ENCODE measurements around the gene UBD. TPM values are rescaled to one million over a fixed set of nuclear protein-coding genes. Genes with fewer than 3 reads are reported as not detected.

UBD gene
- total RNA-seq, 1 donor from 2014 or later: not detected

GRCh38 chr6:29567991-29568390, 8.5 kb upstream of the UBD start:
- POLR2A ChIA-PET: no interaction called here

GRCh38 chr6:29567541-29567940, 8.0 kb upstream of the UBD start:
- Mint-ChIP-seq H3K9me3 (no peaks in the 10 kb centered on the region), H3K4me1 (peaks cover 14% of the 10 kb centered on the region), H3K4me3 (no peak overlapping the region), H3K27ac (no peak overlapping the region), H3K27me3 (peaks cover 11% of the 10 kb centered on the region), H3K36me3 (ENCODE audit: low read depth) (no peaks in the 10 kb centered on the region)
- CTCF ChIA-PET: no interaction called here
- DNase-seq (no peak), ATAC-seq (ENCODE audit: low read depth) (no peak)
- no peak for TF ChIP-seq CTCF (IDR thresholded peaks at IDR 0.05)
- POLR2A ChIA-PET: no interaction called here
- intact Hi-C loops (cut with micrococcal nuclease): no loop called here

More at GRCh38 chr6:29567991-29568390, 8.5 kb upstream of the UBD start:
- H3K4me1 Mint-ChIP-seq: peaks cover 13% of the 10 kb centered on the region
- intact Hi-C loops (cut with micrococcal nuclease): no loop called here
- H3K4me3 Mint-ChIP-seq: no peak overlapping the region
- CTCF ChIA-PET: no interaction called here
- H3K27ac Mint-ChIP-seq: no peak overlapping the region
- no peak for DNase-seq
- TF ChIP-seq CTCF (IDR thresholded peaks at IDR 0.05): no peak
- peaks cover 11% of the 10 kb centered on the region for H3K27me3 Mint-ChIP-seq
- ATAC-seq (ENCODE audit: low read depth): no peak
- no peaks in the 10 kb centered on the region for H3K9me3 Mint-ChIP-seq
- no peaks in the 10 kb centered on the region for H3K36me3 Mint-ChIP-seq (ENCODE audit: low read depth)

- intact Hi-C loops (cut with micrococcal nuclease): no loop called here
- TF ChIP-seq CTCF (IDR thresholded peaks at IDR 0.05): no peak
- H3K27ac Mint-ChIP-seq: no peak overlapping the region
- no peak for DNase-seq
- ChIA-PET CTCF (no interaction called here), POLR2A (no interaction called here)
- H3K27me3 Mint-ChIP-seq: peaks cover 6% of the 10 kb centered on the region
- ATAC-seq (ENCODE audit: low read depth): no peak
- peaks cover 14% of the 10 kb centered on the region for H3K4me1 Mint-ChIP-seq
- H3K4me3 Mint-ChIP-seq: no peak overlapping the region
- no peaks in the 10 kb centered on the region for H3K9me3 Mint-ChIP-seq
- no peaks in the 10 kb centered on the region for H3K36me3 Mint-ChIP-seq (ENCODE audit: low read depth)
These were observed 7.3 kb upstream of the UBD start for GRCh38 chr6:29566856-29567255.

GRCh38 chr6:29564875-29565274, 5.3 kb upstream of the UBD start:
- no peak overlapping the region for H3K4me3 Mint-ChIP-seq
- CTCF ChIA-PET: no interaction called here
- peaks cover 14% of the 10 kb centered on the region for H3K4me1 Mint-ChIP-seq
- intact Hi-C loops (cut with micrococcal nuclease): no loop called here
- peaks cover 9% of the 10 kb centered on the region for H3K27me3 Mint-ChIP-seq
- no peaks in the 10 kb centered on the region for H3K9me3 Mint-ChIP-seq
- no peak overlapping the region for H3K27ac Mint-ChIP-seq
- DNase-seq (no peak), ATAC-seq (ENCODE audit: low read depth) (peak; percentile 64)
- TF ChIP-seq CTCF (IDR thresholded peaks at IDR 0.05): no peak
- POLR2A ChIA-PET: no interaction called here
- no peaks in the 10 kb centered on the region for H3K36me3 Mint-ChIP-seq (ENCODE audit: low read depth)

GRCh38 chr6:29563435-29563965, 4.0 kb upstream of the UBD start:
- ChIA-PET POLR2A (interaction anchor here (0.6 kb wide), 1 partner anchor 1162 kb away, joined by 5 read pairs; no protein-coding TSS in a partner anchor), CTCF (no interaction called here)
- DNase-seq (no peak), ATAC-seq (ENCODE audit: low read depth) (no peak)
- Mint-ChIP-seq H3K27ac (no peak overlapping the region), H3K27me3 (peaks cover 20% of the 10 kb centered on the region), H3K4me1 (peaks cover 14% of the 10 kb centered on the region), H3K36me3 (ENCODE audit: low read depth) (no peaks in the 10 kb centered on the region), H3K9me3 (no peaks in the 10 kb centered on the region), H3K4me3 (no peak overlapping the region)
- TF ChIP-seq CTCF (IDR thresholded peaks at IDR 0.05): no peak
- intact Hi-C loops (cut with micrococcal nuclease): no loop called here

All from activated B cell treated with CpG ODN at 0.5 μM for 24 hours (primary cell).